Gastrocnemius medialis (tissue), 4 donors: ENCODE results near the gene CD163.

ENCODE experiments used
- POLR2A ChIP-seq, 2 donors: fragments of 450-650 bp; IDR thresholded peaks; one replicate each; pipeline ENCODE4 v1.6.1; 2017; ENCODE audit warnings: antibody characterized with exemption in 2 of 2, mild to moderate bottlenecking in 2 of 2, moderate library complexity in 2 of 2
- TF ChIP-seq, protein P1 (sequence below), 5 experiments: fragments of 450-650 bp in 3 of 5; fragments of 200-600 bp in 2 of 5; sonication (generic) in 2 of 5; IDR thresholded peaks in 4 of 5; conservative IDR thresholded peaks in 1 of 5; 1 replicate in 4 of 5; 2 replicates in 1 of 5; pipeline ENCODE4 v1.5.1; 2016 to 2019; ENCODE audit warnings: antibody characterized with exemption in 5 of 5, mild to moderate bottlenecking in 3 of 5, moderate library complexity in 3 of 5

DNA sequence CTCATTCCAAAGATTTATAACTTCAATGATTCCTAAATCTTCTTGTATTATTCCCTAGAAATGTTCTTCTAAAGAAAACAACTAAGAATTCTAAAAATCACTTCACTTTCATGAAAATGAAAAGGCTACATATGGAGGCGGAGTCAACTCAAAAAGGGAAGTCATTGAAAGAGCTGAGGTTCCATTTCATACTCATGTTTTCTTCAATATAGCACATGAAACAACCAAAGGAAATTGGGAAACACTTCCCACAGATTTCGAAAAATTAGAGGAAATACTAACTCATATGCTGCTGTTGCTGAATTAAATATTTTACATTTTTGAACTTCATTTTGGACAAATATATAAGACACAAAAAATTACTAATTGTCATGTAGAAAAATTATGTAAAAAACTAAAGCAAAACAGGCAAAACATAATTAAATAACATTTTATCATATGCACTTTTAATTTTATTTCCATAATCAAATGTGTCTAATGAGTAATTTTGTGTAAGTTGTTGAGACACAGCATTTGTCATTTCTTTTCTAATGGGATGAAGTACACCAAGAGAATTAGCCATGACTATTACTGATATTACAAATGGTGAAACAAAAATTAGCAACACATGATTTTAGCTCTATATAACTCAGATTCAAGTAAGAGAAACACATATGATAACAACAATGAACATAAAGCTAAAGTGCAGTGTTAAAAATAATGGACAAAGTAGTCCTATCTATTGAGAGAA, at the start of gene CD163:
- TF ChIP-seq, protein P1, sequence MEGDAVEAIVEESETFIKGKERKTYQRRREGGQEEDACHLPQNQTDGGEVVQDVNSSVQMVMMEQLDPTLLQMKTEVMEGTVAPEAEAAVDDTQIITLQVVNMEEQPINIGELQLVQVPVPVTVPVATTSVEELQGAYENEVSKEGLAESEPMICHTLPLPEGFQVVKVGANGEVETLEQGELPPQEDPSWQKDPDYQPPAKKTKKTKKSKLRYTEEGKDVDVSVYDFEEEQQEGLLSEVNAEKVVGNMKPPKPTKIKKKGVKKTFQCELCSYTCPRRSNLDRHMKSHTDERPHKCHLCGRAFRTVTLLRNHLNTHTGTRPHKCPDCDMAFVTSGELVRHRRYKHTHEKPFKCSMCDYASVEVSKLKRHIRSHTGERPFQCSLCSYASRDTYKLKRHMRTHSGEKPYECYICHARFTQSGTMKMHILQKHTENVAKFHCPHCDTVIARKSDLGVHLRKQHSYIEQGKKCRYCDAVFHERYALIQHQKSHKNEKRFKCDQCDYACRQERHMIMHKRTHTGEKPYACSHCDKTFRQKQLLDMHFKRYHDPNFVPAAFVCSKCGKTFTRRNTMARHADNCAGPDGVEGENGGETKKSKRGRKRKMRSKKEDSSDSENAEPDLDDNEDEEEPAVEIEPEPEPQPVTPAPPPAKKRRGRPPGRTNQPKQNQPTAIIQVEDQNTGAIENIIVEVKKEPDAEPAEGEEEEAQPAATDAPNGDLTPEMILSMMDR (IDR thresholded peaks at IDR 0.05 in 4 of 5, conservative IDR thresholded peaks at IDR 0.05 in 1 of 5), result no peak
- TF ChIP-seq POLR2A (IDR thresholded peaks at IDR 0.05), result peak in 1 of 2 donors; percentile 19
